HG02970 (cell line): ENCODE data around the gene MDP1.
A peak's percentile ranks its signal among the peaks of the same experiment; 100 is the strongest.
"Not testable (repeated sequence)": the region's sequence is repeated elsewhere in the genome, so short reads cannot be mapped to it uniquely, and the experiment has no call there.

ENCODE experiments used
- ATAC-seq: cut with Tn5 transposase; IDR thresholded peaks from one replicate; pipeline ENCODE4 v1.9.1; 2021; ENCODE audit warnings: mild to moderate bottlenecking, moderate library complexity, moderate number of reproducible peaks; ENCODE audit not compliant: unreplicated experiment, low FRiP score

Gene MDP1

GRCh38 chr14:24252289-24253124 is 36.6 kb upstream of the MDP1 start:
- ATAC-seq = no peak

- no peak for ATAC-seq
Observed at GRCh38 chr14:24251880-24252288, 36.0 kb upstream of the MDP1 start.

DNA sequence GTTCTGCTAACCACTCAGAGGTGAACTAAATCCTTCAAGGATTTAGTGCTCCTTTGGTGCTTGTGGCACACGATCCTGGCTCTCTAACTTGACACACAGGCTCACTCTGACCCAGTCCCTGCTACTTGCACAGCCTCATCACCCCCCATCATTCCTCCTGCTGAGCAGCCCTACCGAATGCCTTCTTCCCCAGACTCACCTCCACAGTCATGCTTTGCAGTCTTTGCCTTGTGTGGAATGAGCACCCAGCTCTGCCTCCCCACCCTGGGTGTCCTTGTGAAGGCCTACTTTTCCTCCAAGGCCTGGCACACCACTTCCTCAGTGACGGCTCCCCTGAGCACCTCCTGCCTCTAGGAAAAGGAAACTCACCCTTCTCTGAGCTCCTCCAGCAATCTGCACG is 34.5 kb upstream of the MDP1 start:
- ATAC-seq = no peak

GRCh38 chr14:24249230-24250021 is 33.6 kb upstream of the MDP1 start:
- ATAC-seq = no peak

DNA sequence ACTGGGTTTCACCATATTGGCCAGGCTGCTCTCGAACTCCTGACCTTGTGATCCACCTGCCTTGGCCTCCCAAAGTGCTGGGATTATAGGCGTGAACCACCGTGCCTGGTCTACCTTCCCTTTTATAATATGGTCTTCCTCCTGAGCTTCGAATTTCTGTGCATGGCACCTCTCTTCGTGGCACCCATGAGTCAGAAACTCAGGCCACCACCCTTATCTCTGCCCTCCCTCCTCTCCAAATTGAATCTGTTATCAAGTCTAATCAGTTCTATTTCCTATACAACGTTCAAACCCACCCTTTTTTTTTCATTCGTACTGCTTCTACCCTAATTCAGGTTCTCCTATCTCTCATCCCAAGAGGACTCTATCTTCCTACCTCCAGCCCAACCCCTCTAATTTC is 31.6 kb upstream of the MDP1 start:
- ATAC-seq = no peak

DNA sequence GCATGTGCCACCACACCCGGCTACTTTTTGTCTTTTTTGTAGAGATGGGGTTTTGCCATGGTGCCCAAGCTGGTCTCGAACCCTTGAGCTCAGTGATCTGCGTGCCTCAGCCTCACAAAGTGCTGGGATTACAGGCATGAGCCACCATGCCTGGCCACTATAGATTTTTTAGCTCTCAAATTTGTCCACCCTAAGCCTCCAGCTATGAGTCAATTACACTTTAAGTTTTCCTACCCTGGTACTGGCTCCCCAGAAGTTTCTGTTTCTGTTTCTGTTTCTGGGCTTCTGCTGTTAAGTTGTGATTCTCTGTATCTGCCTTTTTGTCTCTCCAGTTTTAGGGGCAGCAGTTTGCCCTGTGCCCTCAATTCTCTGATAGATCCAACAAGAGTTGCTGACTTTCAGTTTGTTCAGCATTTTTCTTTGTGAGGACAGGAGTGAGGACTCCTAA is 30.9 kb upstream of the MDP1 start:
- no peak for ATAC-seq

DNA sequence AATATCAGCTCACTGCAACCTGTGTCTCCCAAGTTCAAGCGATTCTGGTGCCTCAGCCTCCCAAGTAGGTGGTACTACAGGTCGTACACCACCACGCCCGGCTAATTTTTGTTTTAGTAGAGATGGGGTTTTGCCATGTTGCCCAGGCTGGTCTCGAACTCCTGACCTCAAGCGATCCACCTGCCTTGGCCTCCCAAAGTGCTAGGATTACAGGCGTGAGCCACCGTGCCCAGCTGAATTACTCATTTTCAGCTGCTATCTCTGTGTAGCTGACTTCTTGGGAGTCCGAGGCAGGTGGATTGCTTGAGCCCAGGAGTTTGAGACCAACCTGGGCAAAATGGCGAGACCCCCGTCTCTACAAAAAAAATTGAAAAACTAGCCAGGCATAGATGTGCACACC is 29.5 kb upstream of the MDP1 start:
- ATAC-seq = not testable (repeated sequence)

- ATAC-seq = no peak
Observed at GRCh38 chr14:24243336-24243836, 27.5 kb upstream of the MDP1 start.

GRCh38 chr14:24241829-24242443 is 26.1 kb upstream of the MDP1 start:
- peak; percentile 70 for ATAC-seq

- no peak for ATAC-seq
Observed at GRCh38 chr14:24240110-24240918, 24.4 kb upstream of the MDP1 start.

- no peak for ATAC-seq
Observed at GRCh38 chr14:24238527-24239037, 22.7 kb upstream of the MDP1 start.

GRCh38 chr14:24238123-24238522 is 22.3 kb upstream of the MDP1 start:
- ATAC-seq = no peak

DNA sequence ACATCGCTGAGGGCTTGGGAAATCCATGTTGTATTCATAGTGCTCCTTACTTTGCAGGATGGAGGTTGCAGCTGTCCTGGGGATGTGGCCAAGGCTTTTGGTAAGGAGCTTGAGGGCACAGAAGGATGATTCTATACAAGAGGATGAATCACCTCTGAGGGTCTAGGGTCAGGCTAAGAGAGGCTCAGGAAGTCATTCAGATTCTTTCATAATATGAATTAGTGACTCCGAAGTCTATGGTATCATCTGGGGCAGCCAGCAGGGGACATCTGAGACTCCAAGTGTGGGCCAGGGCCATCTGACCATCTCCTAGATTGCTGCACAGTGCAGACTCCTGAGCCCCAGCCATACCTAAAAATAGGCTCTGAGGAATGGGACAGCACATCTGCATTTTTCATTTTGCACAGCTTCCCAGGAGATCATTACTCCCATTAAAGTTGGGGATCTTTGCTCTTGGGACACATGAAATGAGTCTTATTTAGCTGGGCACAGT is 21.6 kb upstream of the MDP1 start:
- ATAC-seq = no peak

GRCh38 chr14:24236689-24237462 is 21.0 kb upstream of the MDP1 start:
- no peak for ATAC-seq

DNA sequence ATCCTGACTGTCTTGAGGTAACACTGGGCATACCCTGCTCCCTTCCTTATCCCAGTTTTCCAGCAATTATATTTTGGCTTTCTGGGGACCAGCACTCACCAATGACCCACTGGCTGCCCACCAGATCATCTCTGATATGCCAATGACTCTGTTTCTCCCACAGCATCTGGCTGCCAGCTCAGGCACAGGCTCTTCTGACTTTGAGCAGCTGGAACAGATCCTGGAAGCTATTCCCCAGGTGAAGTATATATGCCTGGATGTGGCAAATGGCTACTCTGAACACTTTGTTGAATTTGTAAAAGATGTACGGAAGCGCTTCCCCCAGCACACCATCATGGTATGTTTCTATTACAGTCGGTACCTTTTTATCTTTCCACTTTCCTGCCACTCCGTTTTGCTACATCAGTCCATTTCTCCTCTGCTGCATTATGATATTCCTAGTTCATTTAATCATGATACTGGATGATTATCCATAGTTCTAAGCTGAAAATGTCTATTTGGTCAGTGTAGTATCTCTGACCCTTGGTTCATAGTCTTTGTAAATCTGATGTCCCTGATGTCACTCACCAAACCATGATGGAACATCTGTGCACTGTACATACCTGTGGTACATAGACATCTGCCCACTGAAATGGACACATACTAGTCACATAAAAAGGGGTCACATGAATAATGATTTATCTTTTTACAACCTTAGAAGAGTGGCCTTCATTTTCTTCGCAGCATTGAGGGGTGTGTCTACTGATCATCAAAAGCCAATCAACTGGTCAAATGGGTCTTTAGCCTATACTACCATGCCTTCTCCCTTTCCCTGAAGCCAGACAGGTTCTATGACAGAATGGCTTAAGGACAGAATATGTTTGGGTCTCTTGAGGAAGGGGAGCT is 20.2 kb upstream of the MDP1 start:
- ATAC-seq = no peak

DNA sequence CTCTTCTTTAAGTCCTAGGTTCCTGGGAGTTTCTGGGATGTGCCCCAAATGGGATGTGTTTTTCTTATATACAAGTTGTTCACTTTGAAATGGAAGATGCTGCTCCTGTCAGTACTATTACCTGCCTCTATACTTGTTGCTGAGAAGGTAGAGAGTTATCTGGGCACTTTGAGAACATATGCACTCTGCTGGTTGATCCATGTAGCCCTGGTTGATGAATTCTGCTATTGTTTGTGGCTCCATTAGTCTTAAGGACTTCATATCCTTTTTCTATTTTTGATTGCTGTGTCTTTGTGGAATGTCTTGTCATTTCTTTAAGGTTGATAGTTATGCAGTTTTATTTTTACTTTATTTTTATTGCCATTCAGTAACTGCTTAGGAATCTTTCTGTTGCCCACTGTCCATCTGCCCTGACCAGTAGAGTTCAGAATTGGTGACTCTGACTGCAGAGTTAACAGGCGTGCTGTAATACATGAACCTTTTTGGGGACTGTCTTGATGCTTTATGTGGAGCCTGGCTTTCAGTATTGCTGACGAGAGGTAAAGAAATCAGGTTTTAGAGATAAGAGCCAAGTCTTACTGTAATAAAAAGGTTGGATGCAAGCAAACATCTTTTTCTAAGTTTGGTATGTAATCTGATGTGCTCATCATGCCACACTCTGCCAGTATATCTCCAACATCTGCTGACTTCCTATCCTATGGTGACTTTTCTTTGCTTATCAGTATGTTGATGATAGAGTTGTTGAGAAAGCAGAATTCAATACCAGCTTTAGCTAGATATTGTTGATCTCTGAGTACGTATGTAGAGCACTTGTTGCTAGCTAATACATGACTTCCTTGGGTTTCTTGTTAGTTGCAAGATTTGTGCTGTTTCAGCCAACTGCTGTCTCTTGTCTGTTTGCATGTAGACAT is 18.5 kb upstream of the MDP1 start:
- ATAC-seq = no peak

- no peak for ATAC-seq
Observed at GRCh38 chr14:24233538-24233866, 17.6 kb upstream of the MDP1 start.
